Right cardiac atrium (tissue), 5 donors: ENCODE results near the gene CALCOCO1. TPM values are rescaled to one million over a fixed set of nuclear protein-coding genes. Genes with fewer than 3 reads are reported as not detected.

Experiments
- ATAC-seq, 2 donors: fragments of 200-7000 bp; cut with Tn5 transposase; one replicate each; pipeline versions ENCODE4 v1.8.0 to v1.9.1; 2020; ENCODE audit warnings: moderate library complexity in 2 of 2, mild to moderate bottlenecking in 1 of 2
- DNase-seq, 3 donors: peaks; one replicate each; pipeline ENCODE4 v3.0.0-alpha.2; 2020
- H3K27ac ChIP-seq: one replicate; pipeline ENCODE4 v1.5.1; 2013; ENCODE audit warnings: mild to moderate bottlenecking, low read length, control low read depth, moderate library complexity
- H3K27me3 ChIP-seq: one replicate; pipeline ENCODE4 v1.6.1; 2013; ENCODE audit not compliant: control insufficient read depth, insufficient read depth
- H3K4me1 ChIP-seq: one replicate; pipeline ENCODE4 v1.6.1; 2013; ENCODE audit warnings: low read length; ENCODE audit not compliant: control insufficient read depth, insufficient read depth
- H3K4me3 ChIP-seq: one replicate; pipeline ENCODE4 v1.5.1; 2013; ENCODE audit warnings: low read length, control low read depth
- H3K9me3 ChIP-seq: one replicate; pipeline ENCODE4 v1.6.1; 2013; ENCODE audit warnings: low read length; ENCODE audit not compliant: control insufficient read depth
- WGBS: extraction: QIAGEN DNeasy Blood & Tissue Kit; methylation state at CpG from one replicate; pipeline ENCODE4 v1.1.7; 2013; 5-methylcytosine and 5-hydroxymethylcytosine counted together
- intact Hi-C, 4 donors: fragments of 100-400 bp; cut with DNase I; formaldehyde crosslinking; loops; one replicate each; pipeline versions ENCODE4 v1.11.0 to v1.14.0; 2022 to 2023
- polyA plus RNA-seq: library from polyadenylated mRNA; stranded (reverse); fragments of 200-250 nt; gene quantifications from one replicate; pipeline ENCODE4 v1.2.3, GENCODE V29; 2013
- total RNA-seq, 4 donors: library from RNA; stranded (reverse); fragmentation: NEBNext Ultra II Directional; extraction: Animal tissue kit (Norgen Biotek cat#: 25700); gene quantifications; one replicate each; pipeline ENCODE4 v1.2.1, GENCODE V29; 2021
- donor health status: healthy with polysubstance abuse.
- donor health status: DM: no; HTN: yes; CAD: no.
- donor health status: DM: no; HTN: no; CAD: no.
- donor health status: DM: no; HTN: yes; CAD: no; lungs with severe emphysema.
- donor health status: DM: yes; HTN: yes; CAD: no.

CALCOCO1 gene
- total and polyA plus RNA-seq, 5 donors, result 121 to 247 (median 197) TPM

- ATAC-seq, result no peak
- WGBS, result 4% methylated on average over 50 of the region's 50 CpGs
- H3K4me3 ChIP-seq, result peak overlapping the region; percentile 30
- no peaks in the 10 kb centered on the region for H3K9me3 ChIP-seq
- H3K27ac ChIP-seq, result no peak overlapping the region
- intact Hi-C loops, result no loop called here
- DNase-seq, result no peak
- no peaks in the 10 kb centered on the region for H3K4me1 ChIP-seq
- no peaks in the 10 kb centered on the region for H3K27me3 ChIP-seq
These were observed 12.2 kb upstream of the CALCOCO1 start for GRCh38 chr12:53739214-53740129.

GRCh38 chr12:53738406-53739213 is 11.4 kb upstream of the CALCOCO1 start:
- intact Hi-C loops, result no loop called here
- no peak overlapping the region for H3K4me3 ChIP-seq
- ATAC-seq, result no peak
- H3K9me3 ChIP-seq, result no peaks in the 10 kb centered on the region
- no peaks in the 10 kb centered on the region for H3K27me3 ChIP-seq
- 10% methylated on average over 32 of the region's 32 CpGs for WGBS
- peak in 1 of 3 donors; percentile 70 for DNase-seq
- no peak overlapping the region for H3K27ac ChIP-seq
- no peaks in the 10 kb centered on the region for H3K4me1 ChIP-seq

GRCh38 chr12:53737951-53738405 is 10.7 kb upstream of the CALCOCO1 start:
- 43% methylated on average over 14 of the region's 14 CpGs for WGBS
- intact Hi-C loops, result no loop called here
- no peak for DNase-seq
- Histone ChIP-seq H3K27ac (no peak overlapping the region), H3K4me3 (no peak overlapping the region), H3K4me1 (no peaks in the 10 kb centered on the region), H3K27me3 (no peaks in the 10 kb centered on the region), H3K9me3 (no peaks in the 10 kb centered on the region)
- ATAC-seq, result no peak

GRCh38 chr12:53737093-53737808 is 10.0 kb upstream of the CALCOCO1 start:
- no peaks in the 10 kb centered on the region for H3K27me3 ChIP-seq
- WGBS, result 74% methylated on average over 14 of the region's 14 CpGs
- intact Hi-C loops, result no loop called here
- ATAC-seq, result no peak
- no peaks in the 10 kb centered on the region for H3K9me3 ChIP-seq
- DNase-seq, result no peak
- no peak overlapping the region for H3K4me3 ChIP-seq
- H3K4me1 ChIP-seq, result no peaks in the 10 kb centered on the region
- H3K27ac ChIP-seq, result no peak overlapping the region

GRCh38 chr12:53736592-53736991 is 9.3 kb upstream of the CALCOCO1 start:
- no peak for ATAC-seq
- intact Hi-C loops, result no loop called here
- Histone ChIP-seq H3K9me3 (no peaks in the 10 kb centered on the region), H3K4me3 (no peak overlapping the region), H3K4me1 (no peaks in the 10 kb centered on the region), H3K27me3 (no peaks in the 10 kb centered on the region), H3K27ac (no peak overlapping the region)
- DNase-seq, result no peak
- 77% methylated on average over 6 of the region's 6 CpGs for WGBS

- DNase-seq, result peak in 2 of 3 donors; percentile 66 to 68
- Histone ChIP-seq H3K9me3 (no peaks in the 10 kb centered on the region), H3K27ac (no peak overlapping the region), H3K27me3 (no peaks in the 10 kb centered on the region), H3K4me3 (no peak overlapping the region), H3K4me1 (no peaks in the 10 kb centered on the region)
- ATAC-seq, result peak; percentile 23 to 26
- 43% methylated on average over 2 of the region's 2 CpGs for WGBS
- intact Hi-C loops, result no loop called here
These were observed 8.3 kb upstream of the CALCOCO1 start for GRCh38 chr12:53735556-53735955.

- Histone ChIP-seq H3K9me3 (no peaks in the 10 kb centered on the region), H3K4me1 (no peaks in the 10 kb centered on the region)
These were observed 7.2 kb upstream of the CALCOCO1 start for GRCh38 chr12:53734425-53734824.

GRCh38 chr12:53733807-53734200 is 6.6 kb upstream of the CALCOCO1 start:
- Histone ChIP-seq H3K27ac (no peak overlapping the region), H3K27me3 (no peaks in the 10 kb centered on the region), H3K4me1 (no peaks in the 10 kb centered on the region), H3K4me3 (no peak overlapping the region), H3K9me3 (no peaks in the 10 kb centered on the region)
- WGBS, result 34% methylated on average over 5 of the region's 5 CpGs
- no peak for ATAC-seq
- DNase-seq, result no peak
- intact Hi-C loops, result no loop called here

More at GRCh38 chr12:53734425-53734824, 7.2 kb upstream of the CALCOCO1 start:
- WGBS, result 91% methylated on average over 9 of the region's 9 CpGs
- ATAC-seq (no peak), DNase-seq (no peak)
- intact Hi-C loops, result no loop called here
- no peaks in the 10 kb centered on the region for H3K27me3 ChIP-seq
- H3K27ac ChIP-seq, result no peak overlapping the region
- no peak overlapping the region for H3K4me3 ChIP-seq

- DNase-seq (no peak), ATAC-seq (no peak)
- Histone ChIP-seq H3K9me3 (no peaks in the 10 kb centered on the region), H3K4me1 (no peaks in the 10 kb centered on the region), H3K27me3 (no peaks in the 10 kb centered on the region), H3K27ac (no peak overlapping the region), H3K4me3 (no peak overlapping the region)
- intact Hi-C loops, result no loop called here
- WGBS, result 87% methylated on average over 2 of the region's 2 CpGs
These were observed 6.0 kb upstream of the CALCOCO1 start for GRCh38 chr12:53733051-53733806.

- Histone ChIP-seq H3K9me3 (no peaks in the 10 kb centered on the region), H3K4me3 (no peak overlapping the region), H3K27ac (no peak overlapping the region), H3K4me1 (no peaks in the 10 kb centered on the region), H3K27me3 (no peaks in the 10 kb centered on the region)
- DNase-seq, result no peak
- ATAC-seq, result no peak
- intact Hi-C loops, result no loop called here
These were observed 2.4 kb upstream of the CALCOCO1 start for GRCh38 chr12:53729644-53730043.
